C4-2B (cell line): Measurements from ENCODE around the gene MFAP3.
A peak's percentile ranks its signal among the peaks of the same experiment; 100 is the strongest.
"Not testable (repeated sequence)": the region's sequence is repeated elsewhere in the genome, so short reads cannot be mapped to it uniquely, and the experiment has no call there.

Source experiments
- H3K27ac ChIP-seq: fragments of 450-650 bp; 2 replicates; pipeline ENCODE4 v1.5.1; 2017
- ZFX ChIP-seq: fragments of 450-650 bp; IDR thresholded peaks from 2 replicates; pipeline ENCODE4 v1.6.1; 2017
- TF ChIP-seq, protein P1 (sequence below): fragments of 450-650 bp; conservative IDR thresholded peaks from 2 replicates; pipeline ENCODE4 v1.5.1; 2017; ENCODE audit warnings: mild to moderate bottlenecking

Gene MFAP3

DNA sequence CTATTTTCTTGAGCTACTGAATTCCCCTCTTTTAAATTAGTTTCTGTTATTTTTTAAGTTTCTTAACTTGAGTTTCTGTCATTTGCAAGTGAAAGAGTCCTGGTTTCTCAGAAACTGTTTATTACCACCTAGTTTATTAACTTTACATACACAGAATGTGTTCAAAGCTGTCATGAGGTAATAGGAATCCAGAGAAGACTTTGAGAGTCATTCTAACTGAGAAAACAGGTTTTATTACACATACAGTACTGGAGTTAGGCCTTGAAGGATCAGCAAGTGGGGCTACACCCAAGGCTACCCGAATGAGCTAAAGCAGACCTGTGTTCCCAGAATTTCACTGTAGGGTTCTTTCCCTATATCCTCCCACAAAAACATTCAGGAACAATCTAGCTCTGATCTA lies 33.1 kb upstream of the MFAP3 start:
- H3K27ac ChIP-seq = no peak overlapping the region
- TF ChIP-seq, protein P1, sequence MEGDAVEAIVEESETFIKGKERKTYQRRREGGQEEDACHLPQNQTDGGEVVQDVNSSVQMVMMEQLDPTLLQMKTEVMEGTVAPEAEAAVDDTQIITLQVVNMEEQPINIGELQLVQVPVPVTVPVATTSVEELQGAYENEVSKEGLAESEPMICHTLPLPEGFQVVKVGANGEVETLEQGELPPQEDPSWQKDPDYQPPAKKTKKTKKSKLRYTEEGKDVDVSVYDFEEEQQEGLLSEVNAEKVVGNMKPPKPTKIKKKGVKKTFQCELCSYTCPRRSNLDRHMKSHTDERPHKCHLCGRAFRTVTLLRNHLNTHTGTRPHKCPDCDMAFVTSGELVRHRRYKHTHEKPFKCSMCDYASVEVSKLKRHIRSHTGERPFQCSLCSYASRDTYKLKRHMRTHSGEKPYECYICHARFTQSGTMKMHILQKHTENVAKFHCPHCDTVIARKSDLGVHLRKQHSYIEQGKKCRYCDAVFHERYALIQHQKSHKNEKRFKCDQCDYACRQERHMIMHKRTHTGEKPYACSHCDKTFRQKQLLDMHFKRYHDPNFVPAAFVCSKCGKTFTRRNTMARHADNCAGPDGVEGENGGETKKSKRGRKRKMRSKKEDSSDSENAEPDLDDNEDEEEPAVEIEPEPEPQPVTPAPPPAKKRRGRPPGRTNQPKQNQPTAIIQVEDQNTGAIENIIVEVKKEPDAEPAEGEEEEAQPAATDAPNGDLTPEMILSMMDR = no peak
- no peak for TF ChIP-seq ZFX

- H3K27ac ChIP-seq = no peak overlapping the region
- TF ChIP-seq ZFX = no peak
- TF ChIP-seq, protein P1 = no peak
Measured at GRCh38 chr5:154010660-154011059, 28.1 kb upstream of the MFAP3 start.

GRCh38 chr5:154015071-154015693 lies 23.6 kb upstream of the MFAP3 start:
- TF ChIP-seq, protein P1 = no peak
- TF ChIP-seq ZFX = no peak
- H3K27ac ChIP-seq = no peak overlapping the region

DNA sequence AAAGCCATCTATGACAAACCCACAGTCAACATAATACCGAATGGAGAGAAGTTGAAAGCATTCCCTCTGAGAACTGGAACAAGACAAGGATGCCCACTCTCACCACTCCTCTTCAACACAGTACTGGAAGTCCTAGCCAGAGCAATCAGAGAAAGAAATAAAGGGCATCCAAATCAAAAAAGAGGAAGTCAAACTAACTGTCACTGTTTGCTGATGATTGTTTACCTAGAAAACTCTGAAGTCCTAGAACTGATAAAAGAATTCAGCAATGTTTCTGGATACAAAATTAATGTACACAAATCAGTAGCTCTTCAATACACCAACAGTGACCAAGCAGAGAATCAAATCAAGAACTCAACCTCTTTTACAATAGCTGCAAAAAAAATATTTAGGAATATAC lies 19.8 kb upstream of the MFAP3 start:
- not testable (repeated sequence) for H3K27ac ChIP-seq

GRCh38 chr5:154025951-154026350 lies 12.8 kb upstream of the MFAP3 start:
- TF ChIP-seq, protein P1 = no peak
- no peak for TF ChIP-seq ZFX
- H3K27ac ChIP-seq = no peak overlapping the region

GRCh38 chr5:154031937-154032489 lies 6.8 kb upstream of the MFAP3 start:
- TF ChIP-seq, protein P1 = no peak
- TF ChIP-seq ZFX = no peak
- H3K27ac ChIP-seq = no peak overlapping the region

DNA sequence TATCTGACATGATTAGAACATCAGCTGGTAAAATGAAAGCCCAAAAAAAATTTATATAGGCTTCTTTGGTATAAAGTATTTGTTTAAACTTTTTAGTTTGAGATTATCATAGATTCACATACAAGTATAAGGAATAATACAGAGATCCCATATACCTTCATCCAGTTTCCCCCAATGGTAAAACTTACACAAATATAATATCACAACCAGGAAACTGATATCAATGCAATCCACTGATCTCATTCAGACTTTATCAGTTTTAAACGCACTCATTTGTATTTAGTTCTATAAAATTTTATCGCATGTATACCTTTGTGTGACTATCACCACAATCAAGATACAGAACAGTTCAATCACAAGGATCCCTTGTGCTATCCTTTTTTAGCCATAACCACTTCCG lies 3.8 kb upstream of the MFAP3 start:
- no peak overlapping the region for H3K27ac ChIP-seq
- TF ChIP-seq ZFX = no peak
- TF ChIP-seq, protein P1 = no peak

GRCh38 chr5:154038261-154038706 lies 483 bp upstream of the MFAP3 start:
- peak overlapping the region; percentile 80 for H3K27ac ChIP-seq

More at GRCh38 chr5:154038261-154038706, 483 bp upstream of the MFAP3 start:
- TF ChIP-seq, protein P1 = no peak
- TF ChIP-seq ZFX = no peak
